K562 (cell line): Measurements from ENCODE around the gene CRYBG1. TPM values are rescaled to one million over a fixed set of nuclear protein-coding genes. Genes with fewer than 3 reads are reported as not detected.

Experiments used
- ATAC-seq: fragments of 200-7000 bp; cut with Tn5 transposase; 3 replicates; pipeline ENCODE4 v1.9.1; 2020; ENCODE audit warnings: moderate library complexity
- BruUV-seq: library from RNA; stranded (reverse); fragments of 400-500 nt; replicated peaks from 2 replicates; lab custom pipeline; 2021; lab: Mats Ljungman, UMichigan
- CTCF ChIA-PET: fragments of 300-600 bp; formaldehyde crosslinking; extraction: SDS; loops from one replicate; lab custom pipeline; 2021; ENCODE audit warnings: low intra/inter-chr PET ratio; lab: Yijun Ruan, JAX
- POLR2A ChIA-PET: fragments of 300-600, 350-650 bp; sonication (Branson Sonifier 250); formaldehyde crosslinking; extraction: SDS; loops from one replicate; lab custom pipeline; 2021; ENCODE audit warnings: antibody characterized with exemption, inconsistent platforms; lab: Yijun Ruan, JAX
- DNase-seq, 4 experiments: peaks; one replicate each; pipeline versions ENCODE4 v3.0.0 to v3.0.0-alpha.2; 2011 to 2018; ENCODE audit warnings: low spot score in 3 of 4, mixed read lengths in 3 of 4; ENCODE audit errors: extremely low read depth in 1 of 4
- FAIRE-seq: peaks from 2 replicates; lab custom pipeline; 2011; peaks lifted over from hg19 to GRCh38; lab: Jason Lieb, UNC
- H2AFZ ChIP-seq: 2 replicates; pipeline ENCODE4 v1.6.0; 2011; ENCODE audit warnings: low read depth, low read length, control low read depth, inconsistent platforms
- H3K27ac ChIP-seq: fragments of 200-600 bp; 3 replicates; pipeline ENCODE4 v1.8.0; 2011; ENCODE audit warnings: low read depth, mild to moderate bottlenecking, control low read depth, inconsistent platforms, low read length, moderate library complexity, mixed read lengths; ENCODE audit errors: extremely low read depth
- H3K27me3 ChIP-seq, 2 experiments: fragments of 300-600 bp in 1 of 2; 2 replicates in 1 of 2; 3 replicates in 1 of 2; pipeline versions ENCODE4 v1.6.0 to v1.8.0; 2011; ENCODE audit warnings: inconsistent platforms in 2 of 2, low read length in 2 of 2, mild to moderate bottlenecking in 1 of 2, mixed read lengths in 1 of 2, moderate library complexity in 1 of 2; ENCODE audit not compliant: control insufficient read depth in 2 of 2, insufficient read depth in 2 of 2
- H3K36me3 ChIP-seq: fragments of 300-600 bp; 3 replicates; pipeline ENCODE4 v1.8.0; 2011; ENCODE audit warnings: mild to moderate bottlenecking, low read length, inconsistent platforms; ENCODE audit not compliant: control insufficient read depth, insufficient read depth
- H3K4me1 ChIP-seq, 2 experiments: fragments of 200-600 bp in 1 of 2; replicated peaks in 1 of 2; 2 replicates in 1 of 2; 3 replicates in 1 of 2; pipeline versions ENCODE4 v1.5.1 to v1.8.0; 2011; ENCODE audit warnings: inconsistent platforms in 2 of 2, low read length in 2 of 2, mild to moderate bottlenecking in 1 of 2, mixed read lengths in 1 of 2, moderate library complexity in 1 of 2; ENCODE audit not compliant: control insufficient read depth in 2 of 2, insufficient read depth in 2 of 2
- H3K4me2 ChIP-seq: 2 replicates; pipeline ENCODE4 v1.6.1; 2011; ENCODE audit warnings: low read length, control low read depth, inconsistent platforms, mixed read lengths; ENCODE audit not compliant: insufficient read depth
- H3K4me3 ChIP-seq: fragments of 200-600 bp; sonication (generic), shearing (Covaris generic); 2 replicates; pipeline ENCODE4 v1.5.1; 2016; ENCODE audit warnings: control low read depth, inconsistent platforms
- H3K79me2 ChIP-seq: fragments of 200-600 bp; 3 replicates; pipeline ENCODE4 v1.8.0; 2011; ENCODE audit warnings: low read length, inconsistent platforms; ENCODE audit not compliant: control insufficient read depth, insufficient read depth
- H3K9ac ChIP-seq, 2 experiments: 2 replicates each; pipeline versions ENCODE4 v1.6.0 to v1.6.1; 2011; ENCODE audit warnings: low read depth in 2 of 2, low read length in 2 of 2, control low read depth in 1 of 2, inconsistent platforms in 1 of 2, mild to moderate bottlenecking in 1 of 2, mixed read lengths in 1 of 2; ENCODE audit not compliant: insufficient read depth in 1 of 2
- H3K9me1 ChIP-seq: one replicate; pipeline ENCODE4 v1.6.0; 2011; ENCODE audit warnings: inconsistent platforms, mild to moderate bottlenecking, low read length, moderate library complexity; ENCODE audit not compliant: control insufficient read depth, insufficient read depth
- H3K9me3 ChIP-seq: replicated peaks from 2 replicates; pipeline ENCODE4 v1.5.1; 2011; ENCODE audit warnings: low read depth, low read length, inconsistent platforms; ENCODE audit not compliant: control insufficient read depth, insufficient read depth
- H4K20me1 ChIP-seq: replicated peaks from 2 replicates; pipeline ENCODE4 v1.6.1; 2011; ENCODE audit warnings: low read length, inconsistent platforms, mixed read lengths; ENCODE audit not compliant: control insufficient read depth, insufficient read depth
- CC2D1A ChIP-seq: fragments of 450-650 bp; IDR thresholded peaks from 2 replicates; pipeline ENCODE4 v1.6.1; 2017; ENCODE audit warnings: mild to moderate bottlenecking
- CEBPG ChIP-seq, 3 experiments: fragments of 200-800 bp in 1 of 3; sonication (Bioruptor generic) in 1 of 3; sonication (generic) in 1 of 3; formaldehyde crosslinking in 1 of 3; IDR thresholded peaks in 2 of 3; conservative IDR thresholded peaks in 1 of 3; 2 replicates each; pipeline versions ENCODE4 v1.6.1 to v1.8.0; 2016 to 2022; ENCODE audit warnings: missing compliant biosample characterization in 2 of 3, missing genetic modification characterization in 2 of 3, mild to moderate bottlenecking in 1 of 3, missing genetic modification reagents in 1 of 3
- WGBS: fragments of 100-300 bp; shearing (Covaris generic); methylation state at CpG from one replicate; pipeline ENCODE4 v1.1.6; 2016; ENCODE audit warnings: low coverage, mixed read lengths; ENCODE audit not compliant: insufficient coverage; ENCODE audit errors: missing lambda C conversion rate; 5-methylcytosine and 5-hydroxymethylcytosine counted together
- in situ Hi-C: fragments of 300-500 bp; cut with MboI; formaldehyde crosslinking; loops from 4 replicates; pipeline ENCODE4 v1.15.0; 2018; ENCODE audit warnings: inconsistent platforms, mixed read lengths
- intact Hi-C: fragments of 100-400 bp; cut with micrococcal nuclease; formaldehyde crosslinking; loops from 2 replicates; pipeline ENCODE4 v1.14.2; 2022
- polyA plus RNA-seq, 8 experiments: library from polyadenylated mRNA; depleted of rRNA in 4 of 8; stranded (reverse) in 5 of 8; unstranded in 3 of 8; fragments of >200 nt; fragmentation: Nextera tagmentation in 2 of 8; fragmentation: Illumina TruSeq in 1 of 8; extraction: Ambion mirVana in 2 of 8; extraction: Trizol in 1 of 8; gene quantifications; 2 replicates each; pipeline versions ENCODE4 v1.2.1 to v1.2.3, GENCODE V29; 2011 to 2014; ENCODE audit warnings: inconsistent platforms in 1 of 8, missing spikeins in 1 of 8
- total RNA-seq, 7 experiments: library from RNA; depleted of rRNA in 6 of 7; stranded (reverse); fragments of >200 nt in 6 of 7; fragmentation: Illumina TruSeq in 2 of 7; extraction: Trizol in 2 of 7; gene quantifications; 2 replicates each; pipeline versions ENCODE4 v1.2.1 to v1.2.3, GENCODE V29; 2011 to 2021; ENCODE audit warnings: low replicate concordance in 1 of 7
- TF ChIP-seq, protein P1 (sequence below), 2 experiments: fragments of 450-650 bp in 1 of 2; sonication (generic) in 1 of 2; formaldehyde crosslinking in 1 of 2; IDR thresholded peaks in 1 of 2; conservative IDR thresholded peaks in 1 of 2; 2 replicates each; pipeline versions ENCODE4 v1.6.1 to v1.8.1; 2016 to 2023; ENCODE audit warnings: mild to moderate bottlenecking in 2 of 2, moderate library complexity in 2 of 2, inconsistent platforms in 1 of 2, missing genetic modification reagents in 1 of 2
- TF ChIP-seq, protein P2 (sequence below): fragments of 250-450 bp; sonication (Bioruptor Pico); IDR thresholded peaks from 2 replicates; pipeline ENCODE4 v1.4.0; 2020; ENCODE audit warnings: mild to moderate bottlenecking

The CRYBG1 gene
- total and polyA plus RNA-seq, 9 of the 15 experiments (the other 6 are each of a cell fraction or from before 2014, with no cell fraction given): 0.07 to 0.47 (median 0.11) TPM

DNA sequence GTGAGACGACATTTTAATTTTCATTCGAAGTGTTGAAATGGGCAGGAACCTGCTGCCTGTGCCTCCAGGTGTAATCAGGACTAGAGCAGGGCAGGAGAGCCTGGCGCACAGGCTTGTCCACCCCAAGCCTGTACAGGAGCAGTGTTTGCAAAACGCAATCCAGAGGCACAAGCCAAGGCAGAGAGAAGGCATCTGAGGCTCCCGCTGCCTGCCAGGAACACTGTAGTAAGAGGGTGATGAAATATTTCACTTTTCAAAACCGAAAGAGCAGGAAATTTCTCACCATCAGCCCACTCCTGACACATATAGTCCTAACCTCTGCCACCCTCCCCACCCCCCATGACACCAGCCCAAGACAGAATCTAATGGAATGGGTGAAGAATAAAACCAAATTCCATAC is 136.3 kb downstream of the CRYBG1 start:
- Histone ChIP-seq H3K36me3 (no peaks in the 10 kb centered on the region), H3K4me2 (no peak overlapping the region), H3K9me3 (no peaks in the 10 kb centered on the region), H3K27ac (no peak overlapping the region), H3K9ac (no peak overlapping the region), H3K79me2 (no peaks in the 10 kb centered on the region), H3K4me3 (no peak overlapping the region), H2AFZ (peak overlapping the region; percentile 13; the same call in 1 of the 2 replicates), H4K20me1 (no peaks in the 10 kb centered on the region), H3K9me1 (no peaks in the 10 kb centered on the region), H3K27me3 (peaks cover 7 to 18% of the 10 kb centered on the region in 2 experiments; a peak in 3 of 5 replicates), H3K4me1 (no peaks in the 10 kb centered on the region)
- DNase-seq (no peak), ATAC-seq (no peak), FAIRE-seq (no peak)
- 6% methylated on average over 6 of the region's 6 CpGs for WGBS
- in situ Hi-C loops: no loop called here
- CTCF ChIA-PET: no interaction called here
- TF ChIP-seq, protein P1, sequence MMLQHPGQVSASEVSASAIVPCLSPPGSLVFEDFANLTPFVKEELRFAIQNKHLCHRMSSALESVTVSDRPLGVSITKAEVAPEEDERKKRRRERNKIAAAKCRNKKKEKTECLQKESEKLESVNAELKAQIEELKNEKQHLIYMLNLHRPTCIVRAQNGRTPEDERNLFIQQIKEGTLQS (IDR thresholded peaks at IDR 0.05): 0 out of 2 replicates have a peak, but pooled peaks have one; percentile 14
- TF ChIP-seq, protein P1 (CRISPR knock-in tag; conservative IDR thresholded peaks at IDR 0.05): no peak
- TF ChIP-seq, protein P2, sequence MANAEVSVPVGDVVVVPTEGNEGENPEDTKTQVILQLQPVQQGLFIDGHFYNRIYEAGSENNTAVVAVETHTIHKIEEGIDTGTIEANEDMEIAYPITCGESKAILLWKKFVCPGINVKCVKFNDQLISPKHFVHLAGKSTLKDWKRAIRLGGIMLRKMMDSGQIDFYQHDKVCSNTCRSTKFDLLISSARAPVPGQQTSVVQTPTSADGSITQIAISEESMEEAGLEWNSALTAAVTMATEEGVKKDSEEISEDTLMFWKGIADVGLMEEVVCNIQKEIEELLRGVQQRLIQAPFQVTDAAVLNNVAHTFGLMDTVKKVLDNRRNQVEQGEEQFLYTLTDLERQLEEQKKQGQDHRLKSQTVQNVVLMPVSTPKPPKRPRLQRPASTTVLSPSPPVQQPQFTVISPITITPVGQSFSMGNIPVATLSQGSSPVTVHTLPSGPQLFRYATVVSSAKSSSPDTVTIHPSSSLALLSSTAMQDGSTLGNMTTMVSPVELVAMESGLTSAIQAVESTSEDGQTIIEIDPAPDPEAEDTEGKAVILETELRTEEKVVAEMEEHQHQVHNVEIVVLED (CRISPR knock-in tag): no peak
- TF ChIP-seq CEBPG (CRISPR knock-in tag; IDR thresholded peaks at IDR 0.05) (no peak), CEBPG (tag; conservative IDR thresholded peaks at IDR 0.05 in 1 of 2, IDR thresholded peaks at IDR 0.05 in 1 of 2) (peak; percentile 22 to 43; a peak in 2 of 4 replicates), CC2D1A (no peak)
- intact Hi-C loops: no loop called here
- POLR2A ChIA-PET: no interaction called here
- no TSS peak for BruUV-seq
